Measurements from ENCODE around the gene ST3GAL3.

DNA sequence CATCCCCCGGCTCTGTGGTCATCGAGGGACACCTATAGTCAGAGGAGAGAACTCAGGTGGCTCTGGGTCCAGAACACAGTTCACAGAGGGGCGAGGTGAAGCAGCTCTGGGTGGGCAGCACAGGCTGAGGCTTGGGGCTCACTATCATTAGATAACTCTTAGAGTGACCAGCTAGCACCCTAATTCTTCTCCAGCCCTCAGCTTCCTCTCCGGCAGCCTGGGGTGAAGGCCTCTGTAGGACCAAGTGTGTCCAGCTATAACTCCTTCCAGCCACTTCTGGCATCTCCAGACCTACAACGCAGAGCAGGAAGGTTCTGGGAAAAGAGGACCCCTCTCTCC is 227.6 kb downstream of the ST3GAL3 start:
- no peak for TF ChIP-seq EZH2 (IDR thresholded peaks at IDR 0.05; ENCODE audit: borderline replicate concordance)
- TF ChIP-seq, protein P1, sequence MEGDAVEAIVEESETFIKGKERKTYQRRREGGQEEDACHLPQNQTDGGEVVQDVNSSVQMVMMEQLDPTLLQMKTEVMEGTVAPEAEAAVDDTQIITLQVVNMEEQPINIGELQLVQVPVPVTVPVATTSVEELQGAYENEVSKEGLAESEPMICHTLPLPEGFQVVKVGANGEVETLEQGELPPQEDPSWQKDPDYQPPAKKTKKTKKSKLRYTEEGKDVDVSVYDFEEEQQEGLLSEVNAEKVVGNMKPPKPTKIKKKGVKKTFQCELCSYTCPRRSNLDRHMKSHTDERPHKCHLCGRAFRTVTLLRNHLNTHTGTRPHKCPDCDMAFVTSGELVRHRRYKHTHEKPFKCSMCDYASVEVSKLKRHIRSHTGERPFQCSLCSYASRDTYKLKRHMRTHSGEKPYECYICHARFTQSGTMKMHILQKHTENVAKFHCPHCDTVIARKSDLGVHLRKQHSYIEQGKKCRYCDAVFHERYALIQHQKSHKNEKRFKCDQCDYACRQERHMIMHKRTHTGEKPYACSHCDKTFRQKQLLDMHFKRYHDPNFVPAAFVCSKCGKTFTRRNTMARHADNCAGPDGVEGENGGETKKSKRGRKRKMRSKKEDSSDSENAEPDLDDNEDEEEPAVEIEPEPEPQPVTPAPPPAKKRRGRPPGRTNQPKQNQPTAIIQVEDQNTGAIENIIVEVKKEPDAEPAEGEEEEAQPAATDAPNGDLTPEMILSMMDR (IDR thresholded peaks at IDR 0.05; ENCODE audit: poor library complexity), result no peak

Data from hepatocyte (in vitro differentiated cells).